HG03135 (cell line): ENCODE results near the gene STAM.
"Not testable (repeated sequence)": the region's sequence is repeated elsewhere in the genome, so short reads cannot be mapped to it uniquely, and the experiment has no call there.

Source experiments
- ATAC-seq: cut with Tn5 transposase; IDR thresholded peaks from one replicate; pipeline ENCODE4 v1.9.1; 2021; ENCODE audit warnings: mild to moderate bottlenecking, moderate library complexity; ENCODE audit not compliant: unreplicated experiment

The STAM gene

GRCh38 chr10:17722317-17723014 is 78.5 kb downstream of the STAM start:
- ATAC-seq: not testable (repeated sequence)

GRCh38 chr10:17725703-17726102 is 81.8 kb downstream of the STAM start:
- no peak for ATAC-seq

DNA sequence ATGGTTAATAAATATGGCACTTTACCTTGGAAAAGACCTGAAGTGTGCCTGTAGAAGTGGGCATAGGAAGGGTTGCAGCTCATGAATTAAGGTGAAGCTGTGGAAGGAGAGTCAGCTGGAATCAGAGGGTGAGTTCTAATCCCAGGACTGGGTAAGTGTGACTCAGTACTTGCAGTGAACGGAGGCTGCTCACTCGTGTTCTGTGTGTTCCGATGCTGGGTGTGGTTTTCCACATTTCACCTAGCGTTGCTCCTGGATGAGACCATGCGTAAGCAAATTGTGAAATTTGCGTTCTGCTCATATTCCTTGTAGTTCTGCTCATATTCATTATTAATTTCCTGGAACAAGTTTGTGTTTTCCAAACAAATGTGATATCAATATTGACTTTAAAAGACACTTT is 85.7 kb downstream of the STAM start:
- ATAC-seq: no peak

DNA sequence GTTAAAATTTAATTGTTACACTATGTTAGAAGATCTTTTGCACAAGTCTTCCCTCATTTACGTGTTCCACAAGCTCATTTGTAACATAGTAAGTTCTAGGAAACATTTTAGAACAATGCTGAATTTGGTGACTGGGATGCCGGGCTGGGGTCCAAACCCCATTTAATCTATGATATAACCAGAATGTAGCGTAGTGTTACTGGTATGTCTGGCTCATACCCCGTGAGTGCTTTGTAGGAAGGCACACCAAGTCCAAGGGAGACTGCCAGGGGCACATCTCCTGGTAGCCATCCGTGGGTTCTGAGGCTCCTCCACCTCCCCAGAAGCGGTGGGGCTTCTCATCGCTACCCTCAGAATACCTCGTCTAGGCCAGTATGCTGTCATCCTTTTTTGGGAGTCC is 86.7 kb downstream of the STAM start:
- no peak for ATAC-seq

GRCh38 chr10:17731331-17732020 is 87.5 kb downstream of the STAM start:
- ATAC-seq: no peak

DNA sequence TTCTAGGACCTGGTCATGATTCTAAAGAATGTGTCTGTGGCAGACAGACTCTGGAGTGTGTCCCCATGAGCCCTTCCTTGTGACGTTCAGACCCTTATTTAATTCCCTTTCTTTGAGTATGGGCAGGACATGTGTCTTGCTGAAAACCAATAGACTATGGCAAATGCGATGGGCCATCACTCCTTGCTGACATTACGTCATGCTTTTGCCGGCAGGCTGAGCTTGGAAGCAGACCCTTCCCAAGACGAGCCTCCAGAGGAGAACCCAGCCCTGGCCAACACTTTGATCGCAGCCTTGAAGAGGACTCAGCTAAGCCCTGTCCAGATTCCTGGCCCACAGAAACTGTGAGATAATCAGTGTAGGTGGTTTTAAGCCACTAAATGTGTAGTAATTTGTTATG is 89.7 kb downstream of the STAM start:
- ATAC-seq: no peak

DNA sequence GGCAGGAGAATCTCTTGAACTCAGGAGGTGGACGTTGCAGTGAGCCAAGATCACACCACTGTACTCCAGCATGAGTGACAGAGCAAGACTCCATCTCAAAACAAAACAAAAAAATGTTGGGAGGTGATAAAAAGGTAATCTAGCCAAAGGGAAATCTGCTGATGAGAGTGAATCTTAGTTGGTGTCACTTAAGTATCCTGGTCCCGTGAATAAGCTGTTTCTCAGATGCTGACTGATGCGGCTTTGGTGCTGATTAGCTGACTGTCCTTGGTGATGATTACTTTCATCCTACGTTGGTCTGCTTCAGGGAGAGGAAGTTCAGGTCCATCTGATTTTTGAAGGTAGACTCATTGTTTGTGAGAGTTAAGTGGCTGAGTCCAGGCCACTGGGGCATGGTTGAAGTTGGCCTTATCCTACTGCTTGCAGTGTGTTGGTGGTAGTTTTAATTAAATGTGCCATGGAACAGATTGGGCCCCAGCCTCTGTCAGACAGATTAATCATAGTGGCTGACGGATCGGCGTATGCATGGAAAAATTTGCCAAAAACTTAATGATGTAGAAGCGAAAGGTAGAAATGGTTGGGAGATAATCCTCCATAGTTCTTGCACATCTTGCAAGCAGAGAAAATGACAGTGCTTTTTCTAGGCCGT is 90.6 kb downstream of the STAM start:
- ATAC-seq: no peak

GRCh38 chr10:17735166-17735941 is 91.4 kb downstream of the STAM start:
- ATAC-seq: no peak

DNA sequence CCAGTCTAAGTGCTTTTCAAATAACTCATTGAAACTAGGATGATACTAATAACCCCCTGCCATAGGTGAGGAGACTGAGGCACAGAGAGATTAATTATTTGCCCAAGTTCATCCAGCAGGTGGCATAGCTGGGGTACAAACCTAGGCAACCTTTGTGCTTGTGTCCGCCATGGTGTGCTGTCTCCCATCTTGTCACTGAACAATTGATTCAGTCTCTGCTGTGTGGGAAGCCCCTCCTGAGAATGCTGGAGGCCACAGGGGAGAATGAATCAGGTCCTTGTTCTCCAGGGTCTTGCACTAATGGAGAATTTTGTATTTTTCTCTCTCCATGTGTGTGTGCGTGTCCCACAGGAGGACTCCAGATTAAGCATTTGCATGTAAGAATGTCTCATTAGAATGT is 92.3 kb downstream of the STAM start:
- ATAC-seq: no peak

DNA sequence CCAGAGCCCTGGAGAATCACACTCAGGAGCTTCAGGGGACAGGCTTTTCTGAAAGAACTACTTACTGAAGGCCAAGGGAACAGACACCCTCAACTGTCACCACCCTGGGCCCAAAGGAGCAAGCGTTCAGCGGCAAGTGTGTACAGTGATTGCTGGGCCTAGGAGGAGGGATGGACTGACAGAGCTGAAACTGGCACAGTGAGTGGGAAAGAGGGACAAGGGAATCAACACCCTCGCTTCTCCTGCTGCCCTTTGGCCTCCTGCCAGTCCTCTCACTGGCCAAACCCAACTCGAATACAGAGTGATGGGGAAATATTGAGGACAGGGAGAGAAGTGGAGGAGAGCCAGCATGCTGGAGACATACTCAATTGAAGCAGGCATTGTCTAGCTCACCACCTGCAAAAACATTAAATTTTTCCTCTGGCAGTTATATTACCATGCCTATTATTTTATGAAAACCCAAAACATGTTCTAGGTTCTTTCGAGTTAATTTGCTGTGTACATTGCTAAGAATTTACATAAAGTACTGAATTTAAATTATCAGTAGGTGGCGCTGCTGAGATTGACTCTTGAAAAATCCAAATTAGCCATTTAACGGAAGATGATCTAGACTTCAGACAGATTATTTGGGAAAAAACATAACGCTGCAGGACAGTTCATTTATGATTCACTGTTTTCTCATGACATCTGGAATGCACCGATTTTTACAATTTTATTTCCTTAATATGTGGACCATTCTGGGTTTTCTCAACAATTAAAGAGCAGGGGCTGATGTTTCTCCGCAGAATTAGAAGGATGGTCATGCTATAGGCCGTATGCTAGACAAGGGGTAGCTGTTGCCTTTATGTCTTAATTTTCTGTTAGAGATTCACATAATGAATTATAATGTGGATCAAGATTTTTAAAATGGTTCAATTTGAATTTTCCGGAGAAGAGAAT is 93.3 kb downstream of the STAM start:
- ATAC-seq: no peak

DNA sequence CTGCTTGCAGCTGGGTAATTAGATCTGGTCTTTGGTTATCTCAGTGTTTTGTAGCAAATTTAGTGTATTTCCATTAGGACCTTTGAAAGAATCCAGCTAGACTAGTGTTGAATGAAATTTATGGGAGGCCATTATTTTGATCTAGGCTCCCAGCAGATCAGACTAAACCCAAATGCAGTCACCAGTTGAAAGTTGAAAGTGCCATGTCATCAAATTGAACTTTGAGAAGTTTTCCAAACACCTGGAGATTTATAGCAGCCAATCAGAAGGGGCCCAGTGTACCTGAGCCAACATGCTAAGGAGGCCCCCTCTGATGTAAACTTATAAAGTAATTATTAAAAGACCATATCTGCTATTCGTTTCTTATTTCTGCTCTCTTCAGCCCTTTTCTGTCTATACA is 96.7 kb downstream of the STAM start:
- no peak for ATAC-seq

GRCh38 chr10:17742918-17743317 is 99.0 kb downstream of the STAM start:
- ATAC-seq: no peak

GRCh38 chr10:17743437-17743836 is 99.5 kb downstream of the STAM start:
- ATAC-seq: no peak

DNA sequence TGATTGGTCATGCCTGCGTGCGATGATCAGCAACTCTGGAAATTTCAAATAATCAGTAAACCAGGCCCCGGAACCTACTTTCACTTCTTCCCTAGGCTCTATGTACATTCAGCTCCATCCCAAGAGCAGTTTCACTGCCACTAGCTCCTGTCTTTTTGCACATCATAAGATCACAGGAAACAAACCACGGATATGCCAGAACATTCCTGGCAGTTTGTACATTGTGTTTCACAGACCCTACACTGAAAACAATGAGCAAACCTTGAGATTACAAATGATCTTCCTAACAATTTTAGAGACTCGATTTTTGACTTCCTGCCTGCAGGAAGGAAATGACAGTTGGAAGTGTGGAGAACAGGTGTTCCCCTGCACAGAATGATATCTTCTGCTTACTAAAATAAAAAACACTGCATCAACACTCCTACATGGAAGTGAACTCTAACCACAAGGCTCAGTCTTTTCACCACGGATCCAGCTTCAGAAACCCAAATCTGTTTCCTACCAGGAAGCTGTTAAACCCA is 100.5 kb downstream of the STAM start:
- ATAC-seq: no peak

DNA sequence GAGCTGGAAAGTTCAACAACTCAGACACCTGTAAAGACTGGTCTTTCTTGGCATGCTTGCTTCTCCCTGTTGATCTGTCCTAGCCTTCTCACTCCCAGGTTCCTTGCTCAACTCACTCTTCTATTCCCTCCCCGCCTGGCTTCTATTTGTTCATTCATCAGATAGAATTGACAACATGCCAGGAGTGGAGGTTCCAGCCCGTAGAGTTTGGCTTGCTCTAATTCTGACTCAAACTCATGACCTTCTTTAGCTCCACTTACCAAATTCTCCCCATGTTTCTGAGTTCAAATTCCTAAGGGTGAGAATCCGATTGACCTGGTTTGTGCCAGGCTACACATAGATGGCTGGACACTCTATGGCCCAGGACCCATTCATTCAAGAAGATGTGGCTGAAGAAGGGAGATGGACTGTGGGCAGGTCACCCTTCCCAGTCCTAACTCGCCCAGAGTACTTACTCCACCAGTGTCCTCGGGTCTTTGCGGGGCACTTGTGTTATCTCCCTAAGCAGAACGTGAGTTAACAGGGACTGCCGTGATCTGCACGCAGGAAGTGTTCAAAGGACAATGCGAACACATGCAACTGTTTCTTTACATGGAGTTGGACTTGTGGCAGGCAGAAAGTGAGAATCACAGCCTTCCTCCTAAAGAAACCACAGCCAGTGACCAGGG is 104.1 kb downstream of the STAM start:
- ATAC-seq: no peak

DNA sequence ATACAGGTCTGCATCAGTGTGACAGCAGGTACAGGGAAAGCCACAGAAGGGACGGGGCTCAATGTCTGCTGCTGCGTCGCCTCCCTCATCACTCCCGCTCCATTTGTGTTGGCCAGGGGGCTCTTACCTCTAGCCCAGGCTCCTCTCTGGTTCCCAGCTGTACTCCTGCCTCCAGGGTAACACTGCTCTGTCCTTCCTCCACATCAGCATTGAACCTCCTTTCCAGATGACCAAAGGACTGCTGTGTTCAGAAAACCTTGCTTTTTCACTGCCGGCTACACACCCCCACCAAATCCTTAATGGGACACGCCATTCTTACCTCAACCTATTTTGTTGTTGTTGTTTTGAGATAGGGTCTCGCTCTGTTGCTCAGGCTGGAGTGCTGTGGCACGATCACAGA is 105.9 kb downstream of the STAM start:
- ATAC-seq: no peak

- no peak for ATAC-seq
Observed at GRCh38 chr10:17751781-17752445, 108.0 kb downstream of the STAM start, which contains the start of gene TMEM236. Gene TMEM236 (plus strand): TSS chr10:17752201. CDS start chr10:17752296, 95 bp downstream.

- peak; percentile 95 for ATAC-seq
Observed at GRCh38 chr10:17756557-17757217, 112.7 kb downstream of the STAM start.
